GM20431 (cell line): ENCODE data around the gene PAPOLB.
"Not testable (repeated sequence)": the region's sequence is repeated elsewhere in the genome, so short reads cannot be mapped to it uniquely, and the experiment has no call there.

ENCODE experiments used
- in situ Hi-C: fragments of 300-500 bp; cut with MseI, MboI; formaldehyde crosslinking; loops from one replicate; pipeline ENCODE4 v1.15.0; 2020; ENCODE audit warnings: low sequenced_read_pairs; ENCODE audit not compliant: unreplicated experiment

The PAPOLB gene

DNA sequence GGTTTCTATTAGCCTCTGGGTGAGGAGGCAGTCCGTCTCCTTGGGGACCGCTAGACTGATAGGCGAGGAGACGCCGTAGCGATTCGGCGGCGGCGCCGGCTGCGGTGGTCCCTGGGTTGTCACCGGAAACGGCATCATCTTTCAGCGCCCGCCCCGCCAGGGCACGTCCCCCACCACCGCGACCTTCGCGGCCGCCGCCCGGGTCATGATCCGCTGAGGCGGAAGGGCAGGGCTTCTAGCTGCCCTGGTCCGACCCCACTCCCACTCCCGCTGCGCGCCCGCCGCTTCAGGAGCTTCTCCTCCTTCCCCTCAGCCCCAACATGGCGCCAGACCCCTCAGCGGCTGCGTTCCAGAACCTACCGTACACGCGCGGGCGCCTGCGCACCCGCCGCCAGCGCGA, at the start of gene PAPOLB:
Gene PAPOLB (minus strand): TSS at position 358 of the 400 bp plus-strand sequence. CDS start 220 bp downstream, at position 138.
- in situ Hi-C loops: loop anchor here (25.0 kb wide), 1 partner anchor 99 kb away; no protein-coding TSS in a partner anchor

DNA sequence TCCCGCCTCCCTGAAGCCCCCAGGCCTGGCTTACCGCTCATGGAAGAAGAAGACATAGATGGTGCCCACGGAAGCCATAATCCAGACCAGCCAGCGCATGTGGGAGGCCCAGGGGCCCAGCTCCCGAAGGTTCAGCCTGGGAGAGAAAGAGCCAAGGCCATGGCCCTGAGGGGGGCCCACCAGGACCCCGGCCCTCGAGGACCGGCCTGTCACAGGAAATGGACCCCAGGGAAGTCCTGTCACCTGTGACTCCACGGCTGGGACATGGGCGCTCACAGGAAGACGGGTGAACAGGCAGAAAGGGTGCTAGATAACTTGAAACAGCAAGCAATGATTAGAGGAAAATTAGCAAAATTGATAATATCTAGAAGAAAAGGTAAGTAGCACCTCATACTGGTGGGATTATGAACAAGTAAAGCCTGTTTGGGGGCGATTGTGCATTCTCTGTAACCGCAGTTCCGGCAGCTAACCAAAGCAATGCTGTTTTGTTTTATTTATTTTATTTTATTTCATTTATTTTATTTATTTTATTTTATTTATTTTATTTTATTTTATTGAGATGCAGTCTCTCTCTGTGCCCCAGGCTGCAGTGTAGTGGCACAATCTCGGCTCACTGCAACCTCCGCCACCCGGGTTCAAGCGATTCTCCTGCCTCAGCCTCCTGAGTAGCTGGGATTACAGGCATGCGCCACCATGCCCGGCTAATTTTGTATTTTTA, 49.4 kb upstream of the PAPOLB start:
- in situ Hi-C loops: no loop called here

DNA sequence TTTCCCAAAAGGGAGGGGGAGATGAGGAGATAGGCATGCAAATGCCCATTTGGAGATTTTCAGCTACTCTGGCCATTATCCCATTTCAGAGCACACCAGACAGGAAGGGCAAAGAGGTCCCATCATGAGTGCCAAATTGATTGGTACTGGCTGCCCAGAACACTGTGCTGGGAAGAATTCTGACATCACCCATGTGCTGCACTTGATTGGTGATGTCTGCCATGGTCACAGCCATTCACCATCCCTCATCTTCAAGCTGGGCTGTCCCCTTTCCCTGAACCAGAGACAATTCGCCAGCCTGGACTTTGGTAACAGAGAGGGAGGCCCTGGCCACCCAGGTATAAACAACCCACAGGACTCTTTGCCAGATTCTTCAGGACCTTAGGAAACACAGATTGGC, 44.9 kb upstream of the PAPOLB start:
- in situ Hi-C loops: no loop called here

DNA sequence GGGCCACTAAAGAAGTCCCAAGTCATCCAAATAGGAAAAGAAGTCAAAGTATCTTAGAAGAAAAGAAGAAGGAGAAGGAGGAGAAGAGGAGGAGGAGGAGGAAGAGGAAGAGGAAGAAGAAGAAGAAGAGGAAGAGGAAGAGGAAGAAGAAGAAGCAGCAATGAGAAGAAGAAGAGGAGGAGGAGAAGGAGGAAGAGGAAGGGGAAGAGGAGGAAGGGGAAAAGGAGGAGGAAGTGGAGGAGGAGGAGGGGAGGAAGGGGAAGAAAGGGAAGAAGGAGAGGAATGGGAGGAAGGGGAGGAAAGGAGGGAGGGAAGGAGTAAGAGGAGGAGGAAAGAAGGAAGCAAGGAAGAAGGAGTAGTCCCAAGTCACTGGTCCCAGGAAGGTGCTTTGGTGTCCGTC, 43.3 kb upstream of the PAPOLB start:
- in situ Hi-C loops: no loop called here

DNA sequence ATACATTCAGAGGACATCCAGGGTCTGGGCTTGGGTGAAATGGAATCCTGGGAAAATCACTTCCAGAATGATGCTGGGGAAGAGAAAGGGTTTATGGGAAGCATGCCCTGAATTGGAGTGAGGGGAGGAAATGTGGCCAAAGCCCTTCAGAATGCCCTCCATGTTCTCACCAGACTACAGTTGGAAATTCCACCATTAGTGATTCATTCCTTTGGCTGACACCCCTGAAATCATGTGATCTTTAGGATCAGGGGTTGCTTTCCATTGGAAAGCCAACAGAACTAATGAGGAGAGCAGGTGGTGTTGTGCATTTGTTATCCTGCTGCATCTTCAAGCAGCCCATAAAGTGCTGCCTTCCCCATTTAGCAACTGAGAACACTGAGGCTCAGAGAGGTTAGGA, 42.5 kb upstream of the PAPOLB start:
- in situ Hi-C loops: no loop called here

DNA sequence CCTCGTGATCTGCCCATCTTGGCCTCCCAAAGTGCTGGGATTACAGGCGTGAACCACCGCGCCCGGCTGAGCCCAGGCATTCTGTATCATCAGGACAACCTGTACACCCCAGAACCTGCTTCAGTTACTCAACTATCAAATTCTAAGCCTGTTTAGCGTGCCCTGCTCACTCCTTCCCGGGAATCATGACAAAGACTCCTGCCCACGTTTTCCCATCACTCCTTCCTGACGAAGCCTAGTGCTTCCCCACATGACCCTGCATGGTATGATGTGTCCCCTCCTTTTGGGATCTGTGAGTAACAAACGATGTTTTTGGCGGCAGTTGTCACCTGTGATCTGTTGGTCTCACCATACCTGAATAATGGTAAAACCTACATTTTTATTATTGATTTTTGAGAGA, 33.9 kb upstream of the PAPOLB start:
- in situ Hi-C loops: no loop called here

DNA sequence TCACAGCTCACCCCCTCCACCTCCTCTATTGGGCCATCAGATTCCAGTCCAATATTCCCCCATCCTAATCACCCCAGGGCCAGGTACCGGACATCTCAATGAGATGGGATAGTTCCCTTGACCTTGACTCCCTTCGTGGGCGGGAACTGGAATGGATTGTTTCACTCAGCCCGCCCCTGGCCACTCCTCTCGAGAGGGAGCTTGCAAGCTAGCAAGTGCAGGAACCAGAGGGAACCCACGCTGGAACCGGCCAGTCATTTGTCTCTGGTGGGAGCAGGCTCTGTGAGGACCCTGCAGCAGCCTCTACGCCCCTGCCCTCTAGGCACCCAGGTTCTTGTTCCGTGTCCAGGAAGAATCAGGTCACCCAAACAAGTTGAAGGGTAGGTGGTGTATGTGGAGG, 32.7 kb upstream of the PAPOLB start:
- in situ Hi-C loops: no loop called here

DNA sequence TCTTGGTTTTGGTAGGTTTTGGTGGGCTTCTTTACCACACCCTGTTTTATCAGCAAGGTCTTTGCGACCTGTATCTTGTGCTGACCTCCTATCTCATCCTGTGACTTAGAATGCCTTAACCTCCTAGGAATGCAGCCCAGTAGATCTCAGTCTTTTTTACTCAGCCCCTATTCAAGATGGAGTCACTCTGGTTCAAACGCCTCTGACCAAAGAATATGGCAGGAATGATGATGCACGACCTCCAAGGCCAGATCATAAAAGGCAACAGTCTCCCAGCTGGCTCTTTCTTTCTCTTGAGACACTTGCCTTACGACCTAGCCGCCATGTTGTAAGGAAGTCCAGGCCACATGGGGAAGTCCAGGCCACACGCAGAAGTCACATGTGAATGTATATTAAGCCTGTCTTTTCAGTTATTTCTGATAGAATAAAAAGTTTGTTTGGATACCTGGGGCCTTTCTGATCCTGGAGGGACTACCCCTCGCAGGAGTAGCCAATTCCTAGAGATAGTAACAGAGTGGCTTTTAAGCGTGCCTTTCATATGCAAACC, 32.2 kb upstream of the PAPOLB start:
- in situ Hi-C loops: no loop called here

DNA sequence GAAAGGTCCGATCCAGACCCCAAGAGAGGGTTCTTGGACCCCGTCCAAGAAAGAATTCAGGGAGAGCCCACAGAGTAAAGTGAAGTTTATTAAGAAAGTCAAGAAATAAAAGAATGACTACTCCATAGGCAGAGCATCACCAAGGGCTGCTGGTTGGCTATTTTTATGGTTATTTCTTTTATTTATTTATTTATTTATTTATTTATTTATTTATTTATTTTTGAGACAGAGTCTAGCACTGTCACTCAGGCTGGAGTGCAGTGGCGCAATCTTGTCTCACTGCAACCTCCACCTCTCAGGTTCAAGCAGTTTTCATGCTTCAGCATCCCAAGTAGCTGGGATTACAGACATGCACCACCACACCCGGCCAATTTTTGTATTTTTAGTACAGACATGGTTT, 31.4 kb upstream of the PAPOLB start:
- in situ Hi-C loops: not testable (repeated sequence)

DNA sequence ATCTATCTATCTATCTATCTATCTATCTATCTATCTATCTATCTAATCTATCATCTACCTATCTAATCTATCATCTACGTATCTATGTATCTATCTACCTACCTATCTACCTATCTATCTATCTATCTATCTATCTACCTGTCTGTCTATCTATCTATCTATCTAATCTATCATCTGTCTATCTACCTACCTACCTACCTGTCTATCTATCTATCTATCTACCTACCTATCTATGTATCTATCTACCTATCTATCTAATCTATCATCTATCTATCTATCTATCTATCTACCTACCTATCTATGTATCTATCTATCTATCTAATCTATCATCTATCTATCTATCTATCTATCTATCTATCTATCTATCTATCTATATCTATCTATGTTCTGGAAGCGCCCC, 29.7 kb upstream of the PAPOLB start:
- in situ Hi-C loops: not testable (repeated sequence)

DNA sequence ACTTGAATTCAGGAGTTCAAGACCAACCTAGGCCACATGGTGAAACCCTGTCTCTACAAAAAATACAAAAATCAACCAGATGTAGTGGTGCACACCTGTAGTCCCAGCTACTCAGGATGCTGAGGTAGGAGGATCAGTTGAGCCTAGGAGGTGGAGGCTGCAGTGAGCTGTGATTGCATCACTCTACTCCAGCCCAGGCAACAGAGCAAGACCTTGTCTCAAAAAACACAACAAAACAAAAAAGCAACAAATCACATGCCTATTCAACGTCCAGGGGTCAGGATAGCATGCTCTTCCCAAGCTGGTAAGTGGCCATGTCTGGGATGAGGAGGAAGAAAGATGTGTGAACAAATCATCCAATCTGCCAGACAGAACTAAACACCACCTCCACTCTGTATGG, 27.9 kb upstream of the PAPOLB start:
- in situ Hi-C loops: no loop called here

DNA sequence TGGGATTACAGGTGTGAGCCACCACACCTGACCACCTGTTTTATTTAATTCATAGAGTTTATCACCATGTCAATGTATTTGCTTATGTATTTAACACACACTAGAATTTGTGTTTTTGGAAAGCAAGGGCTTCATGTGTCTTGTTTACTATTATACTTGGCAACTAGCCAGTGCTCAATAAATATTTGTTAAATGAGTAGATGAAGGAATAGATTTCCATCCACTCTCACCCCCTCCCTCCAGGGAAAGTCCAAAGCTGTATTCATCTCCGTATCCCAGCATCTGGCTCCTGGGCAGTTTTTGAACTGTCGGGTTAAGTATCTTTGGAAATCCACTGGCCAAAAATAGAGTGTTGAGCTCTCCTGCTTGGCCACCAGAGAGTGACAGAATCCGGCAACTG, 26.3 kb upstream of the PAPOLB start:
- in situ Hi-C loops: no loop called here

DNA sequence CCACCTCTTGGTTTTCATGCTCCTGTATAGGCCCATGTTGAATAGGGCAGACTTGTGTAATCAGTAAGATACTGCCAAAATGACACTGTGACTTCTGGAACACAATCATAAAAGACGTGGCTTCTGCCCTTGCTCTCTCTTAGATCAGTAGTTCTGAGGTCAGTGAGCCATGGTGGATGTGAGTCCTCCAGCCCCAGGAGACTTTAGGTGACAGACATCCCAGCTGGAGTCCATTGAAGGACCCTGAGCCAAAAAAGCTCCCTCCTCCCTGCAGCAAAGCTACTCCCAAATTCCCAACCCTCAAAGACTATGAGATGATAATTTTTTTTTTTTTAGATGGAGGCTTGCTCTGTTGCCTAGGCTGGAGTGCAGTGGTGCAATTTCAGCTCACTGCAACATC, 24.8 kb upstream of the PAPOLB start:
- in situ Hi-C loops: no loop called here

DNA sequence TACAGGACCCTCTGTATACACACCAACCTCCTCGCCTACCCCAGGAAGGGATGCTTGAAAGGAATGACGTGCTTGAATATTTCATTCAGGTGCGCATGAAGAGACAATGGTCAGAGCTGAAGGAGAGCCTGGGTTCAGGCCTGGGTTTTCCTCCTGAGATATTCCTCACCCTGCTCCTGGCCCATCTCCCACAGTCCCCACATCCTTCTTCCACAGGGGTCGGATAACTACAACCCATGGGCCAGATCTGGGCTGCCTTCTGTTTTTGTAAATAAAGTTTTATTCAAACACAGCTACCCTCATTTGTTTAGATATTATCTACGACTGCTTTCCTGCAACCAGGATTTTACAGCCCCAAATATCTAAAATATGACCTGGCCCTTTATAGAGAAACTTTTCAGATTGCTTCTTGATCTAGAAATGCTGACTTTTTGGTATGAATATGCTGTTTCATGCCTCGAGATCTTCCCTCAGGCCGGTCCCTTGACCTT, 23.5 kb upstream of the PAPOLB start:
- in situ Hi-C loops: no loop called here

DNA sequence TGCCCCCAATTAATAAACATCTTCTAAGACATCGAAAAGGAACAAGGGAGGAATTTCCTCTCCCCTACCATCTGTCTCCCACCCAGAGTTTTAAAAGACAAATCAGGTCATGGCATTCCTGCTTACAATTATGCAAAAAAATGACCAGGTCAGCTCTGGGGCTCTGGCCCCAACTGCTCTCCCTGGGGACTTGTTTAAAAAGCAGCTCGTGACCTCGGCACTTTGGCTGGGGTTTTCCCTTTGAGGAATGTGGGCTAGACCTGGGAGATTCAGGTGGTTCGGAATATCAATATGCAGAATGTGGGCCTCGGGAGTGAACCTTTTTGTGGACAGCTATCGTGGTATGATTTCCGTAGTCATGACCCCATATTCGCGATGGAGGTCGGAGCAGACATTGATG, 22.3 kb upstream of the PAPOLB start:
- in situ Hi-C loops: no loop called here

DNA sequence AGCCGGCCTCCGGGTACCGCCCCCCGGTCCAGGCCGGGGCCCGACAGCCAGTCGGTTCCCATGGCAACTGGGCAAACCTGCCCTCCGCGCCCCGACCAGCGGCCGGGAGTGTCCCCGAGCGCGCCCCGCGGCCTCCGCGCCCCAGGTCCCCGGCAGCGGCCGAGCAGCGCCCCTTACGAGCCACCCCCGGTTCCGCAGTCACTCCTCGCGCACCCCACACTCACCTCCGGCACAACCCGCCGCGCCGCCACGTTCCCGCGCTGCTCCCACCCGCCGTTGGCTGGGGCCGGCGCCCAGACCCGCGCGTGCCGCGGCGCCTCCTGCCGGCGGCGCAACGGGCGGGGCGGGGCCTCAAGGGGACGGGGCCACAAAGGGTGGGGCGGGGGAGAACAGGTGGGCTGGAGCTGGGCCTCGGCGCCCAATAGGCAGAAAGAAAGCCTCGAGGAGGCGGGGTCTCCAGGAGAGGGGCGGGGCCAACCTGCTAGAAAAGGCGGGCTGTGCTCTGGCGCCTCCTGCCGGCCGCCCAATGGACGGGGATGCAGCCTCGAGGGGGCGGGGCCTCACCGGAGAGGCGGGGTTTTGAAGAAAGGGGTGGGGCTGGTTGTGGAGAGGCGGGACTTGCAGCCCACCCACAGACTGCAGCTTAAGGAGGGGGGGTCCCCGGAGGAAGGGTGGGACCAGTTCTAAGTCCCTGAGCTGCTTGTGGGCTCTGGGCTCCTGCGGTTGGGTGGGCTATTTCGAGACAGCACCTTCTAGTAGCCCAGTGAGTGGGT, 21.7 kb upstream of the PAPOLB start, which contains the start of gene RADIL:
Gene RADIL (minus strand): TSS at position 345 of the 773 bp plus-strand sequence. CDS start 5,577 bp downstream, outside the sequence.
- in situ Hi-C loops: no loop called here

DNA sequence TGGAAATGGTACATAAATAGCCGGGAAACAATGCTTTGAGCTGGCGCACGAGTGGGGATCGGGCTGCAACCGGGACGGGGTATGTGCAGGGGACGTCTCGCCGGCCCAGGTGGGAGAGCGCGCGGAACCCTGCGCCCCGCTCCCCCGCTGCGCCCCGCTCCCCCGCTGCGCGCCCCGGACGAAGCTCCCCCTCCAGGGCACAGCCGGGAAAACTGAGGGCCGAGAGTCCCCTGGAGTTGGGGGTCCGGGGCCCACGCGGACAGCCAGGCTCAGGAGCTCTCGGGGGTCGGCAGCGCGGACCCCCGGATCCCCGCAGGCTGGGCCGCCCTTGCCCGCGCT, 21.2 kb upstream of the PAPOLB start:
- in situ Hi-C loops: no loop called here

DNA sequence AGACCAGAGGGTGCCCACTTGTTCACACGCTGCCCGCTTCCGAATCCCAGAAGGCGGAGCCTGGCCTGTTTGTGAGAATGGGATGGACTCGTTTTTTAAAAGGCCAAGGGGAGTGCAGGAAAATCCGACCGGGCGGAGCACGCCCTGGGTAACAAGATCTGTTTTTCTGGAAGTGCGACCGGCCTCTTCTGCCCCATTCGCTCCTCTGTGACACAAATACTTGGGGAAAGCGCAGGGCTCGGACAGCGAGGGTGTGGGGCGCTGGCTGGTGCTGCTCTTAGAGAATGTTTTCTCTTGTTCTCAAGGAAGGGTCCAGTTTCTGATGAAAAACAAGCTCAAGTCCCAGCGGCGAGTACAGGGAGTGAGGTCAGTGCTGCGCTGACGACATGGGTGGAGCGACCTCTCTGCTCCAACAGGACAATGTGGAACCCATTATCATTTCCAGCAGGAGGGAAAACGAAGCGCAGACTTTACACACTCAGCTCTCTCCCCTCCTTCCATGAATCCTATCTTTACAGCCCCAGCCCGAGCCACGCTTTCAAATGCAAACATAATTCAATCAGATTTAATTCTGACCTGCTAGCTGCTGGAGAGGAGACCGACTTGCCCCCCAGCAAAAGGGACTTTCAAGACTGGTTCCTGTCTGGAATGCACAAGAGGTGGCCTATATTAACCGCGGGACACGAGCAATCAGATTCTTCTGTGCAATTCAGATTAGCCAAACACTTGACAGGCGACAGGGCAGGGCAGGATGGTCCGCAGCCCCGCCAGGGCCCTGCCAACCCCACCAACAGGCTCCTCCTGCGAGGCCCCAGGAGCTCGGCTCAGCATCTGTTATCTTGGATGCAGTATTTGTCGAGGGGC, 20.6 kb upstream of the PAPOLB start:
- in situ Hi-C loops: no loop called here

DNA sequence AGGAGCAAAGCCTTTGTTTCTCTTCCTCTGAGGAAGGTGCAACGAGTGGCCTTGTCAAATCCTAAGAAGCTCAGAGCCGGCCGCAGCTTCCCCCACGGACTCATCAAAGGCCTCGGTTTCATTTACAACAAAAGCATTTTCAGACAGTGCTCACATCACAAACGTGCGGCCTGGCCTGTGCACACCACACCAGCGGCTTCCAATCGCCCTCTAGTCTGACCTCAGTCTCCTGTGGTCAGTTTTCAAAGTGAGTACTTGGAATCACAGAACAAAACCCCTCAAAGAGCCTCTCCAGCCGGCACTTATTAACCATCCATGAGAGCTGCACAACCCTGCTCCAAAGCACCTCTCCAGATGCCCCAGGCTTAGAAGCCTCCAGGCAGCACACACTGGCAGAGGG, 18.4 kb upstream of the PAPOLB start:
- in situ Hi-C loops: no loop called here

DNA sequence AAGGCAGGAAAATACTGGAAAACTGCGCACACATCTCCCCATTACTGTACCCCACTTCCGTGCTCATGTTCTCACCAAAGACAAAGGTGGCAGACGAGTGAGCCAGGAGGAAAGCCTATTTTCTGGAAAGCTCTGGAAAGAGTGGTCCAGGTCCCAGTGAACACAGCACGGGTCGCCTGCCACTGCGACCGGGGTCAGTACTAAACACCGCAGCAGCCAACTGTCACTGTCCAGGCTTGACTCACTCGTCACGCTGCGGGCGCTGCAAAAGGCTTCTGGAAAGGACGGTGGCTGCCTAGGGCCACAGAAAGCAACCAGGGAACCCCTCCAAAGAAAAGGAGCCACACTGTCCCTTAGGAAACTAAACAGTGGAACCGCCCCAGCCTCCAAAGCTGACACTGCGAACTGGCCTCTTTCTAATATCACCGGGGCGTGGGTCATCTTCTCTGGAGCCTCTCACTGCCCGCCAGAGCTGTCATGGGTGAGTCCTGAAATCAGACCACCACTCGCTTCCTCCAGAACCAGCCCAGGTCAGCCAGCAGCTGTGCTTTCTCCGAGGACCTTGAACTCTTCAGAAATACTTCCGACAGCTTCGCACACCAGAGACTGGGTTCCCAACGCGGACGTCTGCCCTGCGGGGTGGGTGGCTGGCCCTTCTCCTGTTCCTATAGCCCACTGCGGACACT, 17.7 kb upstream of the PAPOLB start:
- in situ Hi-C loops: no loop called here
